GM19467 (cell line): ENCODE measurements around the gene FBXO34.
"Not testable (repeated sequence)": the region's sequence is repeated elsewhere in the genome, so short reads cannot be mapped to it uniquely, and the experiment has no call there.

Experiments
- ATAC-seq: cut with Tn5 transposase; IDR thresholded peaks from one replicate; pipeline ENCODE4 v1.9.1; 2021; ENCODE audit warnings: mild to moderate bottlenecking, moderate library complexity; ENCODE audit not compliant: unreplicated experiment

FBXO34 gene

GRCh38 chr14:55381040-55381439 is 109.8 kb downstream of the FBXO34 start:
- no peak for ATAC-seq

DNA sequence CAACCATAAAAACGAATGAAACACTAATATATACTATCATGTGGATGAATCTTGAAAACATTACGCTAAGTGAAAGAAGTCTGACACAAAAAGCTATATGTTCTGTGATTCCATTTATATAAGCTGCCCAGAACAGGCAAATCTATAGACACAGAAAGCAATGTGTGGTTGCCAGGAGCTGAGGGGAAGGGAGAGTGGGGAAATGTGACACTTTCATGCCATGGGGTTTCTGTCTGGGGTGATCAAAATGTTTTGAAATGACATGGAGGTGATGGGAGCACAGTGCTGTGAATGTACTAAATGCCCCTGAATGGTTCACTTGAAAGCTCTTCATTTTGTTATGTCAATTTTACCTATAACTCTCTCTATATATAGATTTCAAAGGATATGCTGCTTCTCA is 110.3 kb downstream of the FBXO34 start:
- ATAC-seq = no peak

GRCh38 chr14:55382483-55382882 is 111.3 kb downstream of the FBXO34 start:
- ATAC-seq = no peak

DNA sequence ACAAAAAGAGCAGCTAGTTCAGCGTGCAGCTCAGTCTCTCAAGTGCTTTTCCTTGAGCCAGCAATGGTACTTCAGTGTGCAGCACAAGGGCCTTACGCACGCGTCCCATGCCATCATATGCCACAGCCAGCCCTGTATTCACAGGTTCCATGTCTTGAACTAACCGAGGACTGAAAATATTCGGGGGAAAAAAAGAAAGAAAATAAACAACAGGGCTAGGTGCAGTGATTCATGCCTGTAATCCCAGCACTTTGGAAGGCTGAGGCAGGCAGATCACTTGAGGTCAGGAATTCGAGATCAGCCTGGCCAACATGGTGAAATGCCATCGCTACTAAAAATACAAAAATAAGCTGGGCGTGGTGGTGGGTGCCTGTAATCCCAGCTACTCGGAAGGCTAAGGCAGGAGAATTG is 111.8 kb downstream of the FBXO34 start:
- ATAC-seq = not testable (repeated sequence)

- ATAC-seq = no peak
These were observed 112.4 kb downstream of the FBXO34 start for GRCh38 chr14:55383541-55384140.

DNA sequence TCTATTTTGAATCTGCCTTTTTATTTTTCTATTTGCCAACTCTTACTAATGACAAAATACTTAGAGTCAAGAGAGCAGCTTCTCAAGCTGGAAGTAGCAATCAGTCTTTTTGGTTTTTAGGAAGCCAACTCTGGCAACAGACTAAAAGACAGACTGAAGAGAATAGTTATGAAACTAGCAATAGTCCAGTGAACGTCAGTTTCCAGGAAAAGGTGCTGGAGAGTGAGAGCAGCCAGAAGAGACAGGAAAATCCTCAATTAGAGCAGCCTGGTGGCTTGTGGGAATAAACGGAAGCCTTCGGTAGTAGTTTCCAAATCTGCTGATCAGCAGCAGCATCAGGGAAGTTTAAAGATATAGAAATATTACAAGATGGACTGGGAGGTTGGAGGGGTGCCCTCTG is 113.3 kb downstream of the FBXO34 start:
- ATAC-seq = no peak

DNA sequence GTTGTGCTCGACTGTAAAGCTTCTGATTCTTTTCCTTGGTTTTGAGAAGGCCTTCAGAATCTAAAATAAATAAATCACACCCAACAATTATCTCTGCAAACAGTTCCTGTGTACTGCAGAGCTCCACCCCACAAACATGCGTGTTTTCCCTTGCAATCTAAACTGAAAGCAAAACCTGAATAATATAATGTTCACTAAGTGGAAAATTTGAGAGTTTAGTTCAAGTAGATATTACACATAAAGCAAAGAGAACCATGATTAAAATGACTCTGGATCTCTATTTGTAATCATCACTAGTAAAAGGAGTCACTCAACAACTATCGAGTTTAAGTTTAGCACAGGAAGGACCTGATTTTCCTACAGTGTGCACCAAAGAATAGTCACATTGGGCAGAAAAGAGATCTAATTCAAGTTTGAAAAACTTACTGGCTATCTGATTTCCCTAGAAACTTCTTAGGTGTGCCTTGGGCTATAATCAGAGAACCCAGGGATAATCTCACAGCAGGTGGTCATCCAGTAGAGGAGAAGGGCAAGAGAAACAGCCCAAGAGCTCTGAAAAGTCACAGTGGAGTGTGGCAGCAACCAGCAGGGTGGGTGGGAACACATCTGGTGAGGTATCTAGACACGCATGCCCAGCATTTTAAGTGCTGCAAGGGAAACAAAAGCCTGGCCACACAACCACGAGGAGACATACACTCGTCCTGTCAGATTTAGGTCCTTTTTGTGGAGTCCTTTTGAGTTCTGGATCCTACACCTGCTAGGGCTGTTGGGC is 115.0 kb downstream of the FBXO34 start:
- no peak for ATAC-seq

DNA sequence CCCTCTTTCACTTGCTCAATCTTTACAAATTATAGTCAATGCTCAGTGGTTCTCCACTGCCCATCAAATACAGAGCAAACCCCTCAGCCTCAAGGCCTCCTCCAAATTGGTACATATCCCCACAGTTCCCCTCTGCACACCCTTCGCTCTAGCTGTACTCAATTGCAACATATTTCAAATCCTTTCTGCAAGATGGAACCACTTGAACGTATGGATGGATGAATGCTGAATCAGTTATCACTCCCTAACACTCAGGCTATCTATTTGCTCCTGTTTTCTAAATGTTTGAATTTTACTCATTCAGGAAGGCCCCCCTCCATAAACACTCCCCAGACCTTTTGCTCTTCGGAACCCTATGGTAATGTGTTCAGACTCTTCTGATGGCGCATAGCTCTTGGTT is 115.9 kb downstream of the FBXO34 start:
- no peak for ATAC-seq

GRCh38 chr14:55388160-55388559 is 116.9 kb downstream of the FBXO34 start:
- ATAC-seq = no peak

DNA sequence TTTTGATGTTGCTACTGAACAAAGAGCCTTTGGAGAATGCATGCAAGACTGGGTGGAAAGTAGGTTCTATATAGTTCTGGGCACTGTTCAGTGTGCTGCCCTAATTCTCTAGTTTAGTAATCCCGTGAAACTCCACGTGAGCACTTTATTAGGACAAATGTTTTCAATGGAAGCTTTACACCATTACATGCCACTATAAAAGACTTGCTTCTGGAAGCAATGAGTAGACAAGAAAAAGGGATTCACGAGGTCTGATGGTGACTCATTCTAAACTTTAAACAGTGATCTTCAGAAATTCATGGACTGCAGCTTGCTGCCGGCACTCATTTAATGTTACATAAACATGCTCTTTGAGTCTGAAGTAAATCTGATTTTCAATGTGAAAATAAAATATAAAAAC is 118.1 kb downstream of the FBXO34 start:
- ATAC-seq = no peak

- no peak for ATAC-seq
These were observed 127.5 kb downstream of the FBXO34 start for GRCh38 chr14:55398679-55399078.

DNA sequence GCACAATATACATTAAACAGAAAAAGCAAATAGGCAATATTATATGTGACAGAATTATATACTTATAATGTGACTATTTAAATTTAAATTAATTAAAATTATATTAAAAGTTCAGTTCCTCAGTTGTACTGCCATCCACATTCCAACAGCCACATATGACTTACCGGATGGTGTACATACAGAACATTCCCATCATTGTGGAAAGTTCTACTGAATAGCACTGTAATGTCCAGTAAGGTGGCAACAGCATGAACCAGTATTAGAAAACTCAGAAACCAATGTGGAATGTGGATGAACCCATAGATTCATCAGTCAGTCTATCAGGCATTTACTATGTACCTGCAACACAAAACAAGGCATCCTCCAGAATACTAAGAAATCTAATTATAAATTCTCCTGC is 128.0 kb downstream of the FBXO34 start:
- ATAC-seq = no peak

DNA sequence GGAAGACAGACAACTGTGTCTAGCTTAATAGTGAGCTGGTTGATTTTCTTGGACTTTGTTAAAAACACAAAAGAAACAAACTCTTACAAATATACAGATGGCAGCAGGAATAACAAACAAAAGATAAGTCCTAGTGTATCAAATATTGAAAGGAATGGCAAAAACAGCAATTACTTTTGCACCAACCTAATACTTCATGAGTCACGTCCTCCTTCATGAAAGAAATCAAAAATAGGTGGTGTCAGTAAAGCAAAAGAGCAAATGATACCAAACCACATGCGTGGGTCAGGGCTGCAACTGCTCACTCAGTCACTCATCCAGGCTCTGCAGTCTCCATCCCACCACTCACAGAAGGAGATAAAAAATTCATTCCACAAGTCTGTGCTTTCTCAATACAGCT is 128.6 kb downstream of the FBXO34 start:
- no peak for ATAC-seq

DNA sequence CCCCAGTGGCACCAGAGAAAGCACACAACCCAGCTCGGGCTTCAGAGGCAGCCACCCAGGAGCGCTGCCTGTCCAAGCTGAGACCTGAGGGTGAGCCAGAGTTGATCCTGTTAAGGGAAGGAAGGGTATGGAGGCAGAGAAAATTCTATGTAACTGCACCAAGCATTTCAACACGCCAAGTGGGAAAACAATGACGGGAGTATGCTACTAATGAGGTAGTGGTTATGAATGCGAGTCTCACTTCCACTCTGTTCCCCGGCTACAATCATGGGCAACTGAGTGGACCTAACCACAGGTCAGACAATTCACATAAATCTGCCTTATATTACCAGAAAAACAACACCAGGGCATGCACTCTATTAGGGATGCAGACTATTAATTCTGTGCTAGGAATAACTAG is 130.5 kb downstream of the FBXO34 start:
- ATAC-seq = no peak
